Mucosa of rectum (tissue), 2 donors: ENCODE data around the gene TOMM20.
"Not testable (repeated sequence)": the region's sequence is repeated elsewhere in the genome, so short reads cannot be mapped to it uniquely, and the experiment has no call there.

Experiments used
- H3K27ac ChIP-seq, 2 donors: one replicate each; pipeline ENCODE4 v1.7.0; 2013; ENCODE audit warnings: inconsistent platforms in 2 of 2, low read depth in 2 of 2, low read length in 2 of 2
- H3K27me3 ChIP-seq, 2 donors: one replicate each; pipeline ENCODE4 v1.7.0; 2013; ENCODE audit warnings: low read length in 2 of 2; ENCODE audit not compliant: control insufficient read depth in 2 of 2, insufficient read depth in 2 of 2
- H3K36me3 ChIP-seq, 2 donors: one replicate each; pipeline ENCODE4 v1.7.0; 2013; ENCODE audit warnings: low read length in 2 of 2; ENCODE audit not compliant: control insufficient read depth in 2 of 2, insufficient read depth in 2 of 2
- H3K4me1 ChIP-seq, 2 donors: one replicate each; pipeline ENCODE4 v1.7.0; 2013; ENCODE audit warnings: low read length in 2 of 2, mild to moderate bottlenecking in 1 of 2; ENCODE audit not compliant: control insufficient read depth in 2 of 2, insufficient read depth in 2 of 2
- H3K4me3 ChIP-seq, 2 donors: one replicate each; pipeline ENCODE4 v1.7.0; 2013; ENCODE audit warnings: low read length in 2 of 2
- H3K9ac ChIP-seq, 2 donors: one replicate each; pipeline ENCODE4 v1.7.0; 2013; ENCODE audit warnings: low read length in 2 of 2, low read depth in 1 of 2, mild to moderate bottlenecking in 1 of 2
- H3K9me3 ChIP-seq, 2 donors: one replicate each; pipeline ENCODE4 v1.7.0; 2013; ENCODE audit warnings: low read length in 2 of 2; ENCODE audit not compliant: control insufficient read depth in 2 of 2
- donor health status: healthy.
- donor health status: Normal muscosa, but diverticular disease.

The TOMM20 gene

DNA sequence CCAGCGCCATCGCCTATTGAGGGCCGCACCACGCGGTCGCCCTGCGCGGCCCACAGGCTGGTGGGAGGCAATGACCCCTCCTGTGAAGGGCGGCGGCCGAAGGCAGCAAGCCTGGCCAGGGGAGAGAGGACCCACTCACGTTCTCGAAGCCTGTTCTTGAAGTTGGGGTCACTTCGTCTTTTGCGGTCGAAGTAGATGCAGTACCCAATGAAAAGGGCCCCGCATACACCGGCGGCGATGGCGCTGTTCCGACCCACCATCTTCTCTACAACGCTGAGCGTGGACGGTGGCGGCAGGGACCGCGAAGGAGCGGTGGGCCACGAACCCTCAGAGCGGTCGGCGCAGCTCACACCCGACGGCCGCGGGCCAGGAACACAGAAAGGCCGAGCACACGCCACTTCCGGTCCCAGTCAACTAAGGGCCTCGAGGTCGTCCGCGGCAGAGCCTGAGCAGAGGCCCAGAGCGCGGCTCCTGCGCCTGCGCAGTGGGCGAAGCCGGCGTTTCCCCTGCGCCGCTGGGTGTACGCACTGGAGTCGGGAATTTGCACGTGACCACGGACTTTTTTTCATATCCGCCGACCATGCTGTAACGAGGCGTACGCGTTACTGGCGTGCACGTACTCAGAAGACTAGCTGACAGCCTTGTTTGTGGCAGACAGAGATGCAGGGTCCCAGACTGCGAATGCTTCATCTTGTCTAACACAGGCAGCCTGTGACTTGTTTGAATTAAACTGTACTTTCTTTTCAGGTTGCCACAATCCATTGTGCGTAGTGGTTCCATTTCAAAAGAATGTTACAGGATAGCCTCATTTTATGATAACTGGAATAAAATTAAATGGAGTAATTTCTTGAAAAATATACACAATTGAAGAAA, at the start of gene TOMM20:
TSS of gene TOMM20 (minus strand) at position 382 of the 873 bp plus-strand sequence. CDS start at position 260, 122 bp downstream.
- no peaks in the 10 kb centered on the region for H3K27me3 ChIP-seq
- no peaks in the 10 kb centered on the region for H3K9me3 ChIP-seq
- H3K4me1 ChIP-seq, result peaks cover 0 to 5% of the 10 kb centered on the region in 2 donors
- peaks cover 0 to 12% of the 10 kb centered on the region in 2 donors for H3K36me3 ChIP-seq
- peak within 1 kb of the TSS; percentile 95 to 98 for H3K4me3 ChIP-seq
- H3K27ac ChIP-seq, result peak within 1 kb of the TSS; percentile 86 to 91
- peak within 1 kb of the TSS; percentile 96 for H3K9ac ChIP-seq

DNA sequence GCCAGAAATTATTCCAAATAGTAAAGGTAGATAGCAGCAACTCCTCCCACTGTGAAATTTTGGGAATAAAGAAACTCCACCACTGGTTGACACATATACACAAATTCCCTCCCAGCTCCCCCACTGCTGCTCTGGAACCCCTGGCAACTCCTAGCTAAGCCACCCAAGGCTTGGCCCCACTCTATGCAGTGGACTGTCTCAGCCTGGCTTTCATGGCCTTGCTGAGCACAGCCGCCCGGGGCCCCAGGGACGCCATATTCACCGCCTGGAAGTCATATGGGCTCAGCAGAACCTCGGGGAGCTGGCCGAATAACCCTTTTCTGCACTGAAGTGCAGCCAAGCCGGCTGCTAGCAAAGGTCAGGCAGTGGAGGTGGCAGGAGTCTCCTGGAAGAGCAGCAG, 47.8 kb upstream of the TOMM20 start:
- H3K27me3 ChIP-seq, result no peaks in the 10 kb centered on the region
- H3K36me3 ChIP-seq, result peaks cover 31 to 35% of the 10 kb centered on the region in 2 donors
- H3K4me3 ChIP-seq, result no peak overlapping the region
- no peaks in the 10 kb centered on the region for H3K9me3 ChIP-seq
- no peak overlapping the region for H3K27ac ChIP-seq
- H3K4me1 ChIP-seq, result no peaks in the 10 kb centered on the region
- no peak overlapping the region for H3K9ac ChIP-seq

DNA sequence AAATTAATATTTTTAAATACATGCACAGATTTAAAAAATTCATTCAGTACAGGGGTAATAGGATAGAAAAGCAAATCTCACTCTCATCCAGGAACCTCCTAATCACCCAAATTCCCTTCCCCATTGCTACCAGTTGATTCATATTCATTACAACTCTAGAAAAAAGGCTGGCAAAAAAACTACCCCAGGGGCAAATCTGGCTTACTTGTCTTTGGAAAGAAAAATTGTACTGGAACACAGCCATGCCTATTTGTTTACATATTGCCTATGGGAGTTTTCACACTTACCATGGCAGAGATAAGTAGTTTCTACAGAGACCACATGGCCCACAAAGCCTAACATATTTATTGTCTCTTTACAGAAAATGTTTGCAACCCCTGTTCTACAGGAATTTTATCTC, 41.3 kb upstream of the TOMM20 start:
- no peaks in the 10 kb centered on the region for H3K9me3 ChIP-seq
- H3K36me3 ChIP-seq, result peaks cover 20 to 23% of the 10 kb centered on the region in 2 donors
- no peaks in the 10 kb centered on the region for H3K27me3 ChIP-seq
- H3K4me1 ChIP-seq, result no peaks in the 10 kb centered on the region
- no peak overlapping the region for H3K27ac ChIP-seq
- no peak overlapping the region for H3K9ac ChIP-seq
- no peak overlapping the region for H3K4me3 ChIP-seq

DNA sequence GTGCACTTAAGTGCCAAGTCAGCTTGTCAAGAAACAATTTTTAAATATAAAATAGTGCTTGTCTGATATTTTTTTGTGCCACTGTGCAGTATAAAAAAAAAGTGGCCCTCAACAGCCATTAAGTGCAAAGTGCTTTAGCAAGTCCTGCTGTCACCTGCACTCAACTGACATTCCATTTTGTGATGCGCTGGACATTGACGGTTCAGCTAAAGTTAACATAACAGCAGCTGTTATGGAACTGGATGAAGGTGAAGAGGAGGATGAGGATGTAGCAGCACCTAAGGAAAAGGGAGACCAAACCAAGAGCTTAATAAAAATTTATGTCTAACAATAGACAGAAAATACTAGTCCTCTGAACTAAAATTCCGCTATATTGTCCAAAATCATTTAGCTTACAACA, 39.7 kb upstream of the TOMM20 start:
- H3K4me3 ChIP-seq, result no peak overlapping the region
- H3K36me3 ChIP-seq, result peaks cover 17 to 19% of the 10 kb centered on the region in 2 donors
- H3K9me3 ChIP-seq, result no peaks in the 10 kb centered on the region
- H3K27ac ChIP-seq, result no peak overlapping the region
- no peaks in the 10 kb centered on the region for H3K27me3 ChIP-seq
- H3K9ac ChIP-seq, result no peak overlapping the region
- no peaks in the 10 kb centered on the region for H3K4me1 ChIP-seq

DNA sequence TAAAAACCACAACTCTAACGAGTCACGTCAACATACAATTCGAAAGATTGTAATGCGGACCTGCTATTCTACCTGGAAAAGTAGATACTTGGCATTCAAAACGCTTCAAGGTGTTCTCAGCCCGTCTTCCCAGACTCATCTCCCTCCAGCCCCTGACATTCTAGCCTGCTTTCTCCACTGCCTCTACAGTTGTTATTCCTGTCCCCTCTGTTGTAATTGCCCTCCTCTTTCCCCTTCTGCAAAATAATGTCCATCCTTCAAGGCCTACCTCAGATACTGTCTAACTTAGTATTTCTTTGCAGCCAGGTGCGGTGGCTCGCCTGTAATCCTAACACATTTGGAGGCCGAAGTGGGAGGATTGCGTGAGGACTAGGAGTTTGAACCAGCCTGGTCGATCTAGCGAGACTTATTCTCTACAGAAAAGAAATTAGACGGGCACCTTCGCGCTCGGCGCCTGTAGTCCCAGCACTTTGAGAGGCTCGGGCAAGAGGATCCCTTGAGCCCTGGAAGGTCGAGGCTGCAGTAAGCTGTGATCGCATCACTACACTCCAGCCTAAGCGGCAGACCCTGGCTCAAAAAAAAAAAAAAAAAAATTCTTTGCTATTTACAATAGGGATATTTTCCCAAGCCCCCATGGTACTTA, 33.2 kb upstream of the TOMM20 start:
- Histone ChIP-seq H3K27ac (peak overlapping the region; percentile 90 to 93), H3K4me3 (peak overlapping the region; percentile 97 to 99), H3K4me1 (peaks cover 8 to 14% of the 10 kb centered on the region in 2 donors), H3K9ac (peak overlapping the region; percentile 90 to 97), H3K36me3 (peaks cover 5 to 15% of the 10 kb centered on the region in 2 donors), H3K9me3 (no peaks in the 10 kb centered on the region), H3K27me3 (no peaks in the 10 kb centered on the region)

DNA sequence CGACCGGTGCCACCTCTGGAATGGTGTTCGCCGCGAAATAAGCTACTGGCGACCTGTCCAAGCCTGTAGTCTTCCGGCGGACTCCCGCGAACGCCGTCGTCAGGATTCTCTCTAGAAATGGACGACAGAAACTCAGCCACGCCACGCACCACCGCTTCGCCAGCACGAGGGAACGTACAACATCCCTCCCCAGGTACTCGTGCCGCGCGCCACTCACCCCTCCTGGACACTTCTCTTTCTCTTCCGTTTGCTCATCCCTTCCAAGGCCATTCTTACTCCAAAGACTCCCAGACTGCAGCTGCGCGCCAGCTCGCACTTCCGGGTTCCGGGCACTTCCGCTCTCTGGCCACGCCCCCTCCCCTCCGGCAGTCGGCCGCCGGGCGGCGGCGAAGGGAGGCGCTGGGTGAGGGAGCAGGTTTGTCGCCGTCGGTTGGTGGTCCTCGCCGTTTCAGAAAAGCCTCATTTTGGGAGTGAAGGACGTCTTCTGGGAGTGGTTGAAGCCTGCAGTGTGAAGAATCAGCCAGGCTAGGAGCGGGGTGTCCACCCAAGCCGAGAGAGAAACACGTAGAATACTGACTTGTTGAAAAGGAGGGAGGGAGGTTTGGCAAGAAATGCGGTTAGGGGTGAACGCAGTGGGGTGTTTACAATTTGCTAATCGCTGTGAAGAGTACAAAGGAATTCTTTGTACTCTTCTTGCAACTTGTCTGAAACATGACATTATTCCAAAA, 32.5 kb upstream of the TOMM20 start, which contains the start of gene RBM34:
TSS of gene RBM34 (minus strand) at position 294 of the 728 bp plus-strand sequence. CDS start at position 270, 24 bp downstream.
- peak within 1 kb of the TSS; percentile 97 to 99 for H3K4me3 ChIP-seq
- peaks cover 13 to 20% of the 10 kb centered on the region in 2 donors for H3K4me1 ChIP-seq
- H3K36me3 ChIP-seq, result peaks cover 7 to 22% of the 10 kb centered on the region in 2 donors
- H3K9ac ChIP-seq, result peak within 1 kb of the TSS; percentile 90 to 97
- peak within 1 kb of the TSS; percentile 90 to 93 for H3K27ac ChIP-seq
- no peaks in the 10 kb centered on the region for H3K9me3 ChIP-seq
- H3K27me3 ChIP-seq, result no peaks in the 10 kb centered on the region

DNA sequence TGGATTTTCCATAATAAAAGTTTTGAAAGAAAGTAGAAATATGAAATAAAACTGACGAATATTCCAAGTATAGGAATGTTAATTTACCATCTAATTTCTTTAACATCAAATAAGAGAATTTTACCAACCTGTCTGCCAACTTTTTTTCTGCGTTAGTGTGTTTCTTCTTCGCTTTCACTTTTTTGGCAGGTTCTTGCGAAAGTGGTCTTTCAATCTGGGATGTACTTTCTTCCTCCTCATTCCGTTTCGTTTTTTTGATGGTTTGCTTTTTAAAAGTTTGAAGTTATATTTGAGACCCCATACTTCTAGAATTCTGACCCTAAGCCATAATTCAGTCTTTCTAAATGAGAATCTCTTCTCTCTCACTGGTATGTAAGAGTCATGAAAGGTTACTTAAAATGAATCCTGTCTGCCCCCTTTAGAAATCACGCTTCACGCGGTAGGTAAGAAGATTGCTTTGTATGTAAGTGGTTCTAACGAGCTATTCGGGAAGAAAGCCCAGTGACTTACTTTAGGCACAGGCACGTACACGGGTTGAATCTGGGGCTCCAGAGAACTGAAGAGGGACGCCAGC, 31.8 kb upstream of the TOMM20 start:
- H3K9me3 ChIP-seq, result no peaks in the 10 kb centered on the region
- H3K27me3 ChIP-seq, result no peaks in the 10 kb centered on the region
- peaks cover 13 to 20% of the 10 kb centered on the region in 2 donors for H3K4me1 ChIP-seq
- H3K27ac ChIP-seq, result peak overlapping the region; percentile 90 to 93
- H3K9ac ChIP-seq, result peak overlapping the region; percentile 90 to 97
- H3K36me3 ChIP-seq, result peaks cover 7 to 22% of the 10 kb centered on the region in 2 donors
- peak overlapping the region; percentile 97 to 99 for H3K4me3 ChIP-seq

DNA sequence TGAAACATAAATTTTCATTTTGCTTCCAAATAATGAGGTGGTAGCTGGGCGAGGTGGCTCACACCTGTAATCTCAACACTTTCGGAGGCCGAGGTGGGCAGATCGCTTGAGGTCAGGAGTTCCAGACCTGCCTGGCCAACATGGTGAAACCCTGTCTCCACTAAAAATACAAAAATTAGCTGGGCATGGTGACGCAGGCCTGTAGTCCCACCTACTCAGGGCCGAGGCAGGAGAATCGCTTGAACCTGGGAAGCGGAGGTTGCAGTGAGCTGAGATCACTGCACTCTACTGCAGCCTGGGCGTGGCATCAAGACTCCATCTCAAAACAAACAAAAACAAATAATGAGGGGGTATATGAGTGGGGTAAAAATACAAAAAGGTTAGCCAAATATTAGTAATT, 31.3 kb upstream of the TOMM20 start:
- H3K9ac ChIP-seq, result not testable (repeated sequence)

DNA sequence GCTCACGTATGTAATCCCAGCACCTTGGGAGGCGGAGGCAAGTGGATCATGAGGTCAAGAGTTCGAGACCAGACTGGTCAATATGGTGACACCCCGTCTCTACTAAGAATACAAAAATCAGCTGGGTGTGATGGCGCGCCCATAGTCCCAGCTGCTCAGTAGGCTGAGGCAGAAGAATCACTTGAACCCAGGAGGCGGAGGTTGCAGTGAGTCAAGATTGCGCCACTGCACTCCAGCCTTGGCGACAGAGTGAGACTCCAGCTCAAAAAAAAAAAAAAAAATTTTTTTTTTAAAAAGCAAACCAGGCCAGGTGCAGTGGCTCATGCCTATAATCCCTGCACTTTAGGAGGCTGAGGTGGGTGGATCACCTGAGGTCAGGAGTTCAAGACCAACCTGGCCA, 30.6 kb upstream of the TOMM20 start:
- peaks cover 16 to 28% of the 10 kb centered on the region in 2 donors for H3K36me3 ChIP-seq
- H3K27ac ChIP-seq, H3K4me3 ChIP-seq, H3K27me3 ChIP-seq, H3K9ac ChIP-seq, H3K9me3 ChIP-seq: not testable (repeated sequence)
- H3K4me1 ChIP-seq, result peaks cover 13 to 20% of the 10 kb centered on the region in 2 donors

More for the DNA sequence above, 31.3 kb upstream of the TOMM20 start:
- H3K27ac ChIP-seq, H3K27me3 ChIP-seq, H3K9me3 ChIP-seq: not testable (repeated sequence)
- Histone ChIP-seq H3K4me1 (peaks cover 13 to 20% of the 10 kb centered on the region in 2 donors), H3K4me3 (peak overlapping the region; percentile 97 to 99), H3K36me3 (peaks cover 9 to 23% of the 10 kb centered on the region in 2 donors)
